Measurements from ENCODE around the gene ZAP70.

DNA sequence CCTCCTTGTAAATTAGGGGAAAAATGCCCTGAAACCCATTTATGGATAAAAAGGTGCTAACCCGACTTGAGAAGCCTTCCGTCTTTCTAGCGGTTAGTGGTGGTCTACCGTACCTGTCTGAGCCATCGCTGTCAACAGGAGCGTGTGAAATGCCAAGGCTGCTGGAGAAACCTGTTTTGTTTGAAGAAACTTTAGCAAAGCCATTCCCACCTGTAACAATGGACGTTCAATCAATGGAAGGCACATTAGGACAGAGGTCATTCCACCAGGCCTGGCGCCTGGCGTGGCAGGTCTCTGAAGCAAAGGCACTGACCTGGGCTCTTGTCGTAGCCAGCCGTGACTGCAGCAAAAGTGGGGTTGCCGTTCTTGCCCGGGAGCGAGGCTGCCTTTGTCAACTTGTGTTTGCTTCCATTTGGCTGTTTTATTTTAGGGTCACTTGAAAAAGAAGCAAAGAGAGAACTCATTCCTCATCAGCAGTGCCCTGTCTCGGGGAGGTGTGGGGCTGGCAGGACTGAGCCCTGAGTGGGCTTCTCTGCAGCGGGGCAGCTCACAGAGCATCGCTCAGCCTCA is 47.2 kb downstream of the ZAP70 start:
- TF ChIP-seq SREBF2 (IDR thresholded peaks at IDR 0.05) (no peak), RCOR1 (IDR thresholded peaks at IDR 0.05; ENCODE audit: low read depth, low read length) (no peak), CBX2 (IDR thresholded peaks at IDR 0.05; ENCODE audit: borderline replicate concordance, low read depth) (no peak), TP53 (CRISPR knock-in tag; IDR thresholded peaks at IDR 0.05) (no peak), POLR2A (IDR thresholded peaks at IDR 0.05; ENCODE audit: low read length) (no peak)
- TF ChIP-seq, protein P1, sequence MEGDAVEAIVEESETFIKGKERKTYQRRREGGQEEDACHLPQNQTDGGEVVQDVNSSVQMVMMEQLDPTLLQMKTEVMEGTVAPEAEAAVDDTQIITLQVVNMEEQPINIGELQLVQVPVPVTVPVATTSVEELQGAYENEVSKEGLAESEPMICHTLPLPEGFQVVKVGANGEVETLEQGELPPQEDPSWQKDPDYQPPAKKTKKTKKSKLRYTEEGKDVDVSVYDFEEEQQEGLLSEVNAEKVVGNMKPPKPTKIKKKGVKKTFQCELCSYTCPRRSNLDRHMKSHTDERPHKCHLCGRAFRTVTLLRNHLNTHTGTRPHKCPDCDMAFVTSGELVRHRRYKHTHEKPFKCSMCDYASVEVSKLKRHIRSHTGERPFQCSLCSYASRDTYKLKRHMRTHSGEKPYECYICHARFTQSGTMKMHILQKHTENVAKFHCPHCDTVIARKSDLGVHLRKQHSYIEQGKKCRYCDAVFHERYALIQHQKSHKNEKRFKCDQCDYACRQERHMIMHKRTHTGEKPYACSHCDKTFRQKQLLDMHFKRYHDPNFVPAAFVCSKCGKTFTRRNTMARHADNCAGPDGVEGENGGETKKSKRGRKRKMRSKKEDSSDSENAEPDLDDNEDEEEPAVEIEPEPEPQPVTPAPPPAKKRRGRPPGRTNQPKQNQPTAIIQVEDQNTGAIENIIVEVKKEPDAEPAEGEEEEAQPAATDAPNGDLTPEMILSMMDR (IDR thresholded peaks at IDR 0.05), result no peak

Measured in A549 (cell line).